ENCODE measurements around the gene UTP14A. TPM values are rescaled to one million over a fixed set of nuclear protein-coding genes. Genes with fewer than 3 reads are reported as not detected.

The UTP14A gene
- total and polyA plus RNA-seq, 2 of the 13 experiments (the other 11 are each of a cell fraction or from before 2014, with no cell fraction given) = 7.4 to 19.0 TPM

- TF ChIP-seq, protein P1, sequence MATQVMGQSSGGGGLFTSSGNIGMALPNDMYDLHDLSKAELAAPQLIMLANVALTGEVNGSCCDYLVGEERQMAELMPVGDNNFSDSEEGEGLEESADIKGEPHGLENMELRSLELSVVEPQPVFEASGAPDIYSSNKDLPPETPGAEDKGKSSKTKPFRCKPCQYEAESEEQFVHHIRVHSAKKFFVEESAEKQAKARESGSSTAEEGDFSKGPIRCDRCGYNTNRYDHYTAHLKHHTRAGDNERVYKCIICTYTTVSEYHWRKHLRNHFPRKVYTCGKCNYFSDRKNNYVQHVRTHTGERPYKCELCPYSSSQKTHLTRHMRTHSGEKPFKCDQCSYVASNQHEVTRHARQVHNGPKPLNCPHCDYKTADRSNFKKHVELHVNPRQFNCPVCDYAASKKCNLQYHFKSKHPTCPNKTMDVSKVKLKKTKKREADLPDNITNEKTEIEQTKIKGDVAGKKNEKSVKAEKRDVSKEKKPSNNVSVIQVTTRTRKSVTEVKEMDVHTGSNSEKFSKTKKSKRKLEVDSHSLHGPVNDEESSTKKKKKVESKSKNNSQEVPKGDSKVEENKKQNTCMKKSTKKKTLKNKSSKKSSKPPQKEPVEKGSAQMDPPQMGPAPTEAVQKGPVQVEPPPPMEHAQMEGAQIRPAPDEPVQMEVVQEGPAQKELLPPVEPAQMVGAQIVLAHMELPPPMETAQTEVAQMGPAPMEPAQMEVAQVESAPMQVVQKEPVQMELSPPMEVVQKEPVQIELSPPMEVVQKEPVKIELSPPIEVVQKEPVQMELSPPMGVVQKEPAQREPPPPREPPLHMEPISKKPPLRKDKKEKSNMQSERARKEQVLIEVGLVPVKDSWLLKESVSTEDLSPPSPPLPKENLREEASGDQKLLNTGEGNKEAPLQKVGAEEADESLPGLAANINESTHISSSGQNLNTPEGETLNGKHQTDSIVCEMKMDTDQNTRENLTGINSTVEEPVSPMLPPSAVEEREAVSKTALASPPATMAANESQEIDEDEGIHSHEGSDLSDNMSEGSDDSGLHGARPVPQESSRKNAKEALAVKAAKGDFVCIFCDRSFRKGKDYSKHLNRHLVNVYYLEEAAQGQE (IDR thresholded peaks at IDR 0.05; ENCODE audit: borderline replicate concordance in 1 of 2, low read depth in 1 of 2, low read length in 2 of 2) = no peak
- no peak for TF ChIP-seq MTF1 (CRISPR knock-in tag; IDR thresholded peaks at IDR 0.05)
Observed at GRCh38 chrX:129872524-129872923, 33.4 kb upstream of the UTP14A start (continued).

GRCh38 chrX:129875669-129876068, 30.3 kb upstream of the UTP14A start:
- Histone ChIP-seq H3K27me3 (ENCODE audit: control insufficient read depth in 1 of 2, insufficient read depth in 2 of 2, low read length in 2 of 2) (no peaks in the 10 kb centered on the region), H4K20me1 (ENCODE audit: insufficient read depth, low read length) (no peaks in the 10 kb centered on the region), H3K9ac (ENCODE audit: insufficient read depth, low read depth, low read length) (no peak overlapping the region), H3K4me1 (ENCODE audit: insufficient read depth, low read length) (peaks cover 23% of the 10 kb centered on the region), H3K9me3 (ENCODE audit: low read length) (no peaks in the 10 kb centered on the region), H3K4me3 (replicated peaks in 1 of 3; ENCODE audit: insufficient read depth in 1 of 3, low read depth in 2 of 3, low read length in 3 of 3) (no peak overlapping the region), H2AFZ (ENCODE audit: low read length) (no peak overlapping the region), H3K4me2 (ENCODE audit: low read depth, low read length) (peak overlapping the region; percentile 47; the same call in 1 of the 2 replicates), H3K36me3 (replicated peaks in 1 of 2; ENCODE audit: control insufficient read depth in 1 of 2, insufficient read depth in 2 of 2, low read length in 2 of 2) (no peaks in the 10 kb centered on the region), H3K79me2 (ENCODE audit: insufficient read depth, low read length) (no peaks in the 10 kb centered on the region), H3K27ac (ENCODE audit: extremely low read length, insufficient read depth, low read length) (no peak overlapping the region)
- intact Hi-C loops (cut with micrococcal nuclease; ENCODE audit: unreplicated experiment) = no loop called here
- ChIA-PET CTCF (ENCODE audit: low intra/inter-chr PET ratio, low total read pairs) (no interaction called here), POLR2A (no interaction called here)
- in situ Hi-C loops (cut with HindIII; ENCODE audit: extremely low pct_ligation_motif_present, low pct_unique_long_range_greater_than_20kb) = no loop called here
- DNase-seq (ENCODE audit: low spot score) (no peak), FAIRE-seq (no peak), ATAC-seq (no peak)
- WGBS (ENCODE audit: low lambda C conversion rate) = 0% methylated on average over 1 of the region's 3 CpGs
- no TSS peak for BruUV-seq (replicated peaks)
- no peak for TF ChIP-seq ZNF180 (CRISPR knock-in tag; IDR thresholded peaks at IDR 0.05; ENCODE audit: borderline replicate concordance, low read depth)
- TF ChIP-seq GRHL1 (CRISPR knock-in tag; conservative IDR thresholded peaks at IDR 0.05) = no peak
- TF ChIP-seq IKZF1 (IDR thresholded peaks at IDR 0.05) = no peak
- no peak for TF ChIP-seq ZNF616 (CRISPR knock-in tag; IDR thresholded peaks at IDR 0.05; ENCODE audit: low read depth)
- no peak for TF ChIP-seq ZNF10 (CRISPR knock-in tag; IDR thresholded peaks at IDR 0.05; ENCODE audit: borderline replicate concordance, low read depth)
- no peak for TF ChIP-seq SNAPC2 (CRISPR knock-in tag; IDR thresholded peaks at IDR 0.05)
- TF ChIP-seq, protein P2, sequence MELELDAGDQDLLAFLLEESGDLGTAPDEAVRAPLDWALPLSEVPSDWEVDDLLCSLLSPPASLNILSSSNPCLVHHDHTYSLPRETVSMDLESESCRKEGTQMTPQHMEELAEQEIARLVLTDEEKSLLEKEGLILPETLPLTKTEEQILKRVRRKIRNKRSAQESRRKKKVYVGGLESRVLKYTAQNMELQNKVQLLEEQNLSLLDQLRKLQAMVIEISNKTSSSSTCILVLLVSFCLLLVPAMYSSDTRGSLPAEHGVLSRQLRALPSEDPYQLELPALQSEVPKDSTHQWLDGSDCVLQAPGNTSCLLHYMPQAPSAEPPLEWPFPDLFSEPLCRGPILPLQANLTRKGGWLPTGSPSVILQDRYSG (CRISPR knock-in tag; IDR thresholded peaks at IDR 0.05) = no peak
- no peak for TF ChIP-seq PRPF4 (IDR thresholded peaks at IDR 0.05; ENCODE audit: low read depth, low read length, poor library complexity, severe bottlenecking)
- TF ChIP-seq ZNF160 (CRISPR knock-in tag; IDR thresholded peaks at IDR 0.05) = no peak
- TF ChIP-seq PREB (CRISPR knock-in tag; IDR thresholded peaks at IDR 0.05) = no peak
- no peak for TF ChIP-seq ZNF326 (CRISPR knock-in tag; IDR thresholded peaks at IDR 0.05; ENCODE audit: borderline replicate concordance)

Measured in HepG2 (cell line).